HG02588 (cell line): ENCODE measurements around the gene MDN1.
"Not testable (repeated sequence)": the region's sequence is repeated elsewhere in the genome, so short reads cannot be mapped to it uniquely, and the experiment has no call there.

ENCODE experiments used
- ATAC-seq: cut with Tn5 transposase; IDR thresholded peaks from one replicate; pipeline ENCODE4 v1.9.1; 2021; ENCODE audit warnings: mild to moderate bottlenecking, moderate library complexity; ENCODE audit not compliant: unreplicated experiment

Gene MDN1

DNA sequence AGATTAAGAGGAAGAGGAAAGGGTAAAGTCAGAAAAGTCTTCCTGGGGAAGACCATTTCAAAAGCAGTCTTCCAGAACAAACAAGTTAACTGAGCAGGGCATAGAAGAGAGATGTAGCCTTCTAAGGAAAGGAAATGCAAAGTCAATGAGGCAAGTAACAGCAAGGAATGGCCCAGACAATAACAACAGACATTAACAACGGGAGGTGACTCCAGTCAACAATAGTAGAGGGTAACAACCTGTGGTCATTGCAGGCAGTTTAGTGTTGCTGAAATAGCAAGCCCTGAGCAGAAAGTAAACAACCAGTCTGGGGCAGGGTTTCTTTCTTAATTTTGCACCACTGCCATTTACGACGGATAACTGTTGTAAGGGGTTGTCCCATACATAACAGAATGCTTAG is 2.1 kb downstream of the MDN1 start:
- no peak for ATAC-seq

DNA sequence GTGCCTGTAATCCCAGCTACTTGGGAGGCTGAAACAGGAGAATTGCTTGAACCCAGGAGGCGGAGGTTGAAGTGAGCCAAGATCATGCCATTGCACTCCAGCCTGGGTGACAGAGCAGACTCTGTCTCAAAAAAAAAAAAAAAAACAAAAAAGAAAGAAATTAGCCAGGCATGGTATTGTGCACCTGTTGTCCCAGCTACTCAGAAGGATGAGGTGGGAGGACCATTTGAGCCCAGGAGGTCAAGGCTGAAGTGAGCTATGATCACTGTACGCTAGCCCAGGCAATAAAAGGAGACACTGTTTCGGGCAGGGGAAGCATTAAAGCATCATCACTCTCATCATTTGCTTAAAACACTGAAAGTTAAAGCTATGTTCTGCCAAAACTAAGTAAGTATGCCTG is 6.2 kb downstream of the MDN1 start:
- ATAC-seq: not testable (repeated sequence)

DNA sequence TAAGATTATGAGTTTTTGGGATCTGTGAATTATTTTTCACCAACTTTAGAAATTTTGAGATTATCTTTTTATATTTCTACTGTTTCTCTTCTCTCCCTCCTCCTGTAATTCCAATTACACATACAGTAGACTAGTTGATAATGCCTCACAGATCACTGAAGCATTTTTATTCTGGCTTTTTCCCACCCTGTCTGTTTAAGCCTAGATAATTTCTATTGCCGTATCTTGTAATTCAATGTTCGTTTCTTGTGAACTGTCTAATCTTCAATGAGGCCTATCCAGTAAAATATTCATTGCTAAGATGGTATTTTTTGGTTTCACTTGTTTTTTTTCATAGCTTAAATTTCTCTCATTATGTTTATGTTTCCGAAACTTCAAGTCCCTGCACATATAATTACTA is 12.0 kb downstream of the MDN1 start:
- no peak for ATAC-seq

DNA sequence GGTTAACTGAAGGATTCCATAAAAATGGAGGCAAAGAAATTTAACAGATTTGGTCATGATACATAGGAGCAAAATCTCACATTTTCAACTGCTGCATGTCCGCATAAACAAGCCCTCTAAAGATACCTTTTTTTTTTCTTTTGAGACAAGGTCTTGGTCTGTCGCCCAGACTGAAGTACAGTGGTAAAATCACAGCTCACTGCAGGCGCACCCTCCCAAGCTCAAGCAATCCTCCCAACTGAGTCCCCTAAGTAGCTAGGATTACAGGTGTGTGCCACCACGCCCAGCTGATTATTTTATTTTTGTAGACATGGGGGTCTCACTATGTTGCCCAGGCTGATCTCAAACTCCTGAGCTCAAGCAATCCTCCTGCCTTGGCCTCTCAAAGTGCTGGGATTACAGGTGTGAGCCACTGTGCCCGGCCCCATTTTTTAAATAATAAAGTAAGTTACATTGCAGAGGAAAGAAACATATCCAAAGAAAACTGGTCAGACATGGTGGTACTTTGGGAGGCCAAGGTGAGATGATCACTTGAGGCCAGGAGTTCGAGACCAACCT is 13.7 kb downstream of the MDN1 start:
- no peak for ATAC-seq

DNA sequence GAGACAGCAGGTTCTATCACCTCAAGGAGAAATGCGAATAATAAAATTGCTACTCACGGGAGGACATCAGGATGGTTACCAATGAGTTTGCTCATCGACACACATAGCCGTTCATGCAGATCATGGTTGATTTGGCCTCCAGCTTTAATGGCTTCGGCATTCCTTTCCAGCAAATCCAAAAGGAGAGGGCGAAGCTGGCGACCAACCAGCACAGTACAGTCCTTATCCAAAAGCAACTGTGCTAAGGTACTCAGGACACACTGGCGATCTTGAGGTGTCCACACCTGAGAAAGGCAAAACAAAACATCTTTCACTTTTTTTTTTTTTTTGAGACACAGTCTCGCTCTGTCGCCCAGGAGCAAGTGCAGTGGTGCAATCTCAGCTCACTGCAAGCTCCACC is 16.3 kb downstream of the MDN1 start:
- no peak for ATAC-seq

DNA sequence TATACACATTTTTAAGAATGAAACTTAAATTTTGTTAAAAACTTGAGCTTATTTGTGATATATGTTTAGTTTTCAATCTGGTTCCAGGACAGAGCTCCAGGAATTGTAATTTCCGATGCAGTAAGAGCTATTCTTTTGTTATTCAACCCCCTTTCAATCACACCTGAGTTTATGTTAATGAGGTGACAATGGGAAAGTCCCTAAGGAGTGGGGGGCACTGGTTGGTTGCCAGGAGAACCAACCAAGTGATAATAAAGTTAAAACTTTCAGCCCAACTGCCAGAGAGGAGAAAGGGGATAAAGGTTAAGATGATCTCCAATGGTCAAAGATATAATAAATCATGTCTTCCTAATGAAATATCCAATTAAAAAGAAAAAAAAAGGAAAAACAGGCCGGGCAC is 19.8 kb downstream of the MDN1 start:
- ATAC-seq: no peak

DNA sequence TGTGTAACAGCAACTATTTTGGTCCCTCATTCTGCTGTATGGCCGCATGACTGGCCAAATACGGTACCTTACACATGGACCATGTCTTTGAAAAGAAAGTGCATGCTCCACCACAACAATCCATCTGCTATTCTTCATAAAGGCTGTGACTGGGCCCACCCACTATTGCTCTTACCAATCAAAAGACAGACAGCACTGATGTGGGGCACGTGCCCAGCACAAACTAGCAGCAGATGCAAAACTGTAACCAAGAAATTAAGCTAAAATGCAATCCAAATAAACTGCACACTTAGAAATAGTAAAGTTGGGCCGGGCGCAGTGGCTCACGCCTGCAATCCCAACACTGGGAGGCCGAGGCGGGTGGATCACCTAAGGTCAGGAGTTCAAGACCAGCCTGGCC is 20.5 kb downstream of the MDN1 start:
- no peak for ATAC-seq

DNA sequence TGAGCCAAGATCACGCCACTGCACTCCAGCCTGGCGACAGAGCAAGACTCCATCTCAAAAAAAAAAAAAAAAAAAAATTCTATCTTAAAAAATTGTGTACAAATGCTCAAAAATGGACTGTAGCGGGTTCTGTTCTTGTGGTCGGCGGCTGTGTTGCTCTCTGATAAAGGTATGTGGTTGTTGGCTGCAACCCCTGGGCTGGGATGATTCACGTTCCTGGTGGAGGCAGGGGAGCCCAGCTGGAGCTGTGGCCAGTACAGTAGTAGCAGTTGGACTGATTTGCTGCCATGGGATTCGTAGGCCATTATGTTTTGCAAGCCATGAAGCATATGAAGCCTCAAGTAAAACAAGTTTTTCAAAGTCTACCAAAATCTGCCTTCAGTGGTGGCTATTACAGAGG is 22.3 kb downstream of the MDN1 start:
- ATAC-seq: no peak

DNA sequence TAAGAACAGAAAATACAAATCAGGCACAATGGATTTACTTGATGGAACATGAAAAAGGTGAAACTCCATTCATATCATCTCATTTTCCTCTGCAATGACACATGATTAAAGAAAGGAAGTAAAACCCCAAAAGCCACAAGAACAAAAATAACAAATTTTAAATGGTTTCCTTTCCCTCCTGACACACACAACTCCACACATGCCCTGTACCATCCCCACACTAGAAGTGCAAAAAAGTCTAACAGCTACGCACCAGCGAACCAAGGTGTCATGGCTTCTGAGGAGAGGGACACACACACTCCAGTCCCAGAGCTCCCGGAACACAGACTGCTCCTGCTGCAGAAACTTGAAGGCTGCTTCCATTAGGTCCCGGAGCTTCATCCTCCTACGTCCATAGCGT is 25.3 kb downstream of the MDN1 start:
- ATAC-seq: no peak

DNA sequence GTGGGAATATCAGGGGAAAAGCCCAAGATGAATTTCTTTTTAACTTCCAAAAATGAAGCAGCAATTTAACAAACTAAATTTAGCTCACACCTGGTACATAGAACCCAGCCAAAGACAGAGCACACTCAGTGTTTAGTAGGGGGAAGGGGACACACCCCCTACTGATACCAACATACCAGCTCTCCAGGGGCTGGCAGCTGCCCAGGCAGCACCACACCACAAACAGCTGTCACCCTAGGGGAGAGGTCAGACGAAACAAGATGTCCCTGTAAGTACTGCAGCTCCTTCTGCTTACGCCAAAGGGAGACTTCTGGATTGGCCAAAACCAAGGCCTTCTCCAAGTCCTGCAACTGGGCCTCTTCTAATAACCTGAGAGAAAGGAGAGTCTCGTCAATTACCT is 26.0 kb downstream of the MDN1 start:
- no peak for ATAC-seq

DNA sequence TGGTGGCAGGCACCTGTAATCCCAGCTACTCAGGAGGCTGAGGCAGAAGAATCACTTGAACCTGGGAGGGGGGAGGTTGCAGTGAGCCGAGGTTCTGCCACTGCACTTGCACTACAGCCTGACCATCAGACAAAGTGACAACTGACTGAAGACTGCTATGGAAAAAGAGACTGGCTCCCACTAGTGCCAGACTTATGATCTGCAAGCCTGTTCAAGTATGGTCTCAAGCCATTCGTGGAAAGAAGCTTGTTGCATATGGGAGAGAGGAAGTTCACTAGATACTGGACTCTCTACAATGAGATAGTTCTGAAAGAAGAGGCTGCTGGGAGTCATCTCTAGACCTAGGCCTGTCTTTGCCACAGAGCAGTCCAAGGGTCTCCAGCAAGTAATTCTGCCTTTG is 26.7 kb downstream of the MDN1 start:
- ATAC-seq: no peak

DNA sequence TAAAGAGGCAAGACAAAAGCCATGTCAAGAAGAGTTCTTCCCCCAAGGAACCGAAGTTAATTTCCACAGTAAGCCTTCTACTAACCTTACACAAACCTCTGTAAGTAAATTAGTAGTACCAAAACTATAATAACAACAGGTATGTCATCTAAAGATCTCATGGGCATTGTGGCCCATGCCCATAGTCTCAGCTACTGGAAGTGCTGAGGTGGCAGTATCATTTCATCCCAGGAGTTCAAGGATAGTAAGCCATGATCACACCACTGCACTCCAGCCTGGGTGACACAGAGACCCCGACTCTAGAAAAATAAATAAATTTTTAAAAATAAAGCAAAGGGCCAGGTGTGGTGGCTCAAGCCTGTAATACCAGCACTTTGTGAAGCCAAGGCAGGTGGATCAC is 29.2 kb downstream of the MDN1 start:
- no peak for ATAC-seq

DNA sequence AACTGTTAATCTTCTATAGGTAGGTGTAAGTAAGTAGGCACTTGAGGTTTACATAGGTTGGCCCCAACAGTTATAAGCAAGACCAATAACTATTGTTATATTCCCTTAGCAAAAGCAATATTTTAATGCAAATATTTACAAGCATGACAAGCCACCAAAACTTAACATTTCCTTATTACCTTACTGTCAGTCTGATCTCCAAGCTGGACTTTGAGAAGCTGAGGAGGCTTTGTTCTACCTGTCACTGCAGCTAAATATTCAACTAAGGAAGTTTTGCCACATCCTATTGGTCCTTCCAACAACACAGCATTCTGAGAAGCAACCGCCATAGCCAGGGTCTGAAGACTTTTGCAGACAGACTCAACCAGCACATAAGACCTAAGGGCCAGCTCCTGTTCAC is 29.6 kb downstream of the MDN1 start:
- no peak for ATAC-seq

DNA sequence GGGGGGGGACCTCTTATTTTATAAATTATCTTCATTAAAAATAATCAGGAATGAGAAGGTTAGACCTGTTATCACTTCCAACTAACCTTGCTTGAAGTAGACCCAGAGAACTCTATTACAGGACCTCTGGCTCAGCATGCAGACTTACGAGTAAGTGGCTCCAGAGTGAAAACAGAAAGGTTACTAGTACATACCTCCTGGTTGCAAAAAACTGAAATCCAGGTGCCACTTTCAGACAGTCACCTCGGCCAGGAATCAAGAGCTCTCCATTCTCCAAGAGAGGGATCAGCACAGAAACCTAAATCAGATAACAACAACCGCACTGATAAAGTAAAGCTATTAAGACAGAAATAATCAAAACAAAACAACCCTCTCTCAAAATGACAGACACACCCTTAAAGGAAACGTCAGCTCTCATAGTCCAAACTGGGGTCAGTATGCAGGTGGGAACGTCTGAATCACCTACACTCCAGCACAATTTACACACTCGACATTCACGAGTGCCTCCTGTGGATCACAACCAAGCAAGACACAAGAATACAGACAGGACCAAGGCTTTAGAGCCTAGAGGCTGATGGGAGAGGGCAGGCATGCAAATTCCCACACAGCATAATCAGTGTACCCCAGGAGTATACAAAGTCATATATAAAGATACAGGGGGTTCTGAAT is 31.8 kb downstream of the MDN1 start:
- ATAC-seq: no peak

DNA sequence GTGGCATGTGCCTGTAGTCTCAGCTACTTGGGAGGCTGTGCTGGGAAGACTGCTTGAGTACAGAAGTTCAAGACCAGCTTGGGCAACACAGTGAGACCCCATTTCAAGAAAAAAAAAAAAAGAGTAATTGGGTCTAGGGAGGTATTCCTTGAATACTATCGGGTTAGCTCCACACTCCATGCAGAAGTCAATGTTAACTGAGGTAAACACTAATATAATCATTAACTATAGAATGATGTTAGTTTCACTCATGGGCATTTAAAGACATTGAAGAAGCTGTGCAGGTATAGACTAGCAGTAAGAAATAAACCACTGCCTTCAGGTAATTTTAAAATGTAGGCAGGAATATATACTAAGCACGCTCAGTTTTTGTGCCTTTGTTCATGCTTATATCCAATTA is 32.6 kb downstream of the MDN1 start:
- ATAC-seq: no peak

DNA sequence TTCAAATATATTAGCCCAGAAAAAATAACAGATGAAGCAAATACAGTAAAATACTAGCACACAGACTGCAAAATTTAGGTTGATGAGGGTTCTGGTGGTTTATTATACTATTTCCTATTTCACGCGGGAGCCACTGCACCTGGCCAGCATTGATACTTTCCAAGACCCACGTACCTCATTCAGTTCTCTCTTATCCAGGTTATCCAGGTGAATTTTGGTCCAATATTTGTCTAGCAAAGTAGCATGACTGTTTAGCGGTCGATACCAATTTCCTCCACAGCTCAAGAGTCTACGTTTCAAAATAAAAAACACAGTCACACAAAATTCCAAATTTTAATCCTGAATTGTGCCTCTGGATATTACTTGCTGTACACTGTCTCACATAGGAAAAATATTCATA is 34.8 kb downstream of the MDN1 start:
- no peak for ATAC-seq

DNA sequence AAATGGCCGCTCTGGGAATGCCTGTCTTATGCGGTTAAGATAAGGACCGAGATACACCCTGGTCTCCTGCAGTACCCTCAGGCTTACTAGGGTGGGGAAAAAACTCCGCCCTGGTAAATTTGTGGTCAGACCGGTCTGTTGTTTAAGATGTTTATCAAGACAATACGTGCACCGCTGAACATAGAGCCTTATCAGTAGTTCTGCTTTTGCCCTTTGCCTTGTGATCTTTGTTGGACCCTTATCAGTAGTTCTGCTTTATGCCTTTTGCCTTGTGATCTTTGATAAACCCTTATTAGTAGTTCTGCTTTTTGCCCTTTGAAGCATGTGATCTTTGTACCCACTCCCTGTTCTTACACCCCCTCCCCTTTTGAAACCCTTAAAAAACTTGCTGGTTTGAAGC is 36.3 kb downstream of the MDN1 start:
- ATAC-seq: not testable (repeated sequence)

DNA sequence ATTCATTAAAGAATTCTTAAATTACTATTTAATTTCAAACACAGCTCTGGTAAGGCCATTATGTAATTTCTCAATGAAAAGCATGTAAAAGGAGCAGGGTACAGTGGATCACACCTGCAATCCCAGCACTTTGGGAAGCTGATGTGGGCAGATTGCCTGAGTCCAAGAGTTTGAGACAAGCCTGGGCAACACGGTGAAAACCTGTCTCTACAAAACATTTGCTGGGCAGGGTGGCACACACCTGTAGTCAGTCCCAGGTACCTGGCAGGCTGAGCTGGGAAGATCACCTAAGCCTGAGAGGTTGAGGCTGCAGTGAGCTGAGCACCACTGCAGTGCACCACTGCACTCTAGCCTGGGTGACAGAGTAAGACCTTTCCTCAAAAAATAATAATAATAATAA is 37.4 kb downstream of the MDN1 start:
- no peak for ATAC-seq

DNA sequence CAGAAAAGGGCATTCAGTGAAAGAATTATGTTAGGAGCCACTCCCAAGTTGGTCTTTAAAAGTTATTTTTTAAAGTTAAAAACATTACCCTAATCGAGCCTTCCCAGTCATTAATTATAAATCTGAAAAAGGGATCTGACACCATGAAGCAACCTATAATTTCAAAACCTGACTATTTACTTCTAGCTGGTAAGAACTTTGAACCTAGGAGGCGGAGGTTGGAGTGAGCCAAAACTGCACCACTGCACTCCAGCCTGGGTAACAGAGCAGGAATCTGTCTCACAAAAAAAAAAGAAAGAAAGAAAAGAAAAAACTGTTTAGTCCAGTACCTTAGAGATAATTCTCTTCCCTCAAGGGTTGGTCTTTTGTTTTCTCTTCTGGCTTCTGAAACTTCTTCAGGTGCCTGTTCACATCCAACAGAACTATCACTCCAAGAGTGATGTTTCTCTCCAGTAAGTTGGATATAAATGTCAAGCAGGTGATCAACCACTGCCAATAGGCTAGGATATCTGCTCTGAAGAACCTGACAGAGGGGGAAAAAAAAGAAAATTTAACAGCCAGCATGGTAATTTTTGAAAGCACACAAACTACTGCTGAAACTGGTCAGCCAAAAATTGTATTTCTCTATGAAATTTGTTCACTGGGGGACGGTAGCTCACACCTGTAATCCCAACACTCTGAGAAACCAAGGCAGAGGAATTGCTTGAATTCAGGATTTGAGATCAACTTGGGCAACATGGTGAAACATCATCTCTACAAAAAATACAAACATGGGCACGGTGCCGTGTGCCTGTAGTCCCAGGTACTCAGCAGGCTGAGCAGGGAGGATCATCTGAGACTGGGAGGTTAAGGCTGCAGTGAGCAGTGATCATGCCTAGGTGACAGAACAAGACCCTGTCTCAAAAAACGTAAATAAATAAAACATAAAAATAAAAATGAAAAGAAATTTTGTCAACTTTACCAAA is 38.2 kb downstream of the MDN1 start:
- ATAC-seq: no peak

DNA sequence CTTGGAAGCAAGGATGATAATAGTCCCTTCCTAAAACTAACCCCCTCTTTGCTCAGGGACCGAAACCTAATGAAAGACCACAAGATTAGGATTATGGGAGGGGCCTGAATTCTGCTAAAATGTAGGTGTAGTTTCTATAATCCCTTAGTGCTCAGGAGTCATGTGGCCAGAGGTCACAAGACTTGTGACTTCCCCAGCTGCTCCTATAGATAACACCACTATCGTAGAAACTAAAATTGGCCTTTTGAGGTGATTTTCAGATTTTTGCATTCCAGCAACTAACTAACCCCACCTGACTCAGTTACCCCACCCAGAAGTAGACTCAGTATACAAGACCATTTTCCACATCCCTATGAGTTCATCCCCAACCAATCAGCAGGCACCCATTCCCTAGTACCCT is 42.1 kb downstream of the MDN1 start:
- ATAC-seq: no peak

DNA sequence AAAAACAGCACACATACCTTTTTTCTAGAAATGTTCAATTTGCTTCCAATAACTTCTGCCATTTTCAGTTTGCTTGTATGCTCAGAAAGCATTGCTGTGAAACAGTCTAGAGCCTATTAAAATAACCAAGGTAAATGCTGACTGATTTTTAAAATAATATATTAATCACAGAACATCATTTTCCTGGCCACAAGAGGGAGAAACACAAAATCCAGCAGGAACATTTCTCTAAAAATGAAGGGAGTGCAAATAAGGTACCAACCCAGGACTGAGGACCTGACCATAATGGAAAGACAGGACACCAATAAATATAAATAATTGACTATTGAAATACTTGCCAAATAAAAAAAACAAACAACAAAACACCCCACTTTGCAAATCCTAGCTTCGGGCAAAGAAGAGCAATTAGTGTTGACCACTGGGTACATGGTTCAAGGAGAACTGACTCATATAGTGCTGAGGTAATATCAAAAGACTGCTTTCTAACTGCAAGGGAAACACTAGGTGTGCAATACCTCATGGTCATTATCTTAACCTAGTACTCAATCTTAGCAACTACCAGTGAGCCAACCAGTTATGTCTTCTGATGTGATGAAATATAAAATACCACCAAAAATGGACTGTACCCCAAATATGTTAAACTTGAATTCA is 42.9 kb downstream of the MDN1 start:
- ATAC-seq: no peak

DNA sequence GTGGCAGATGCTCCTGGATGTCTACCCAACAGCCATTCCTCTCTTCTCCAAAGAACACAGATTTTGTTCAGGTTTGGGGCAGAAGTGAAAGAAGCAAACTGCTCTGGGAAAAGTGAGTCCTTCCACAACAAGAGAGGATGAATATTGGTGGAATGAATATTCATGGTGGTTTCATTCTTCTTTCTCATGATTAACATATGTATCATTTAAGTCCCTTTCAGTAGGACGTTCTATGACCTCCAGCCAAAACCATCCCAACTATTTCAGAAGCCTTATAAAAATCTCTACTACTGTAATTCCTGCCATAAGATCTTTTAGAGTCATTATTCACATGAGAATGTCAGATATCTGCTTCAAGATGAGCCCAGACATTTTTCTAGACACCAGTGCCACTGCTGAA is 44.4 kb downstream of the MDN1 start:
- no peak for ATAC-seq
